B cell (primary cell): ENCODE data around the gene JAG1. TPM values are rescaled to one million over a fixed set of nuclear protein-coding genes. Genes with fewer than 3 reads are reported as not detected.

ENCODE experiments used
- ATAC-seq: fragments of 200-7000 bp; cut with Tn5 transposase; one replicate; pipeline ENCODE4 v1.10.0; 2021; ENCODE audit warnings: low read depth, mild to moderate bottlenecking, moderate number of reproducible peaks, moderate library complexity
- CTCF ChIA-PET: fragments of 350-600 bp; sonication (Branson Sonifier 250); formaldehyde crosslinking; loops from one replicate; lab custom pipeline; 2021; ENCODE audit warnings: antibody characterized with exemption, inconsistent platforms; lab: Charles Lee
- POLR2A ChIA-PET: fragments of 350-600 bp; sonication (Branson Sonifier 250); formaldehyde crosslinking; loops from one replicate; lab custom pipeline; 2021; ENCODE audit warnings: antibody characterized with exemption; lab: Charles Lee
- DNase-seq: peaks from one replicate; pipeline ENCODE4 v3.0.0; 2013
- H2AFZ ChIP-seq: 2 replicates; pipeline ENCODE4 v1.6.1; 2012; ENCODE audit warnings: mild to moderate bottlenecking, low read depth, low read length; ENCODE audit not compliant: insufficient read depth, poor library complexity, severe bottlenecking
- H3K27ac ChIP-seq, 2 donors: 1 replicate in 1 of 2; 2 replicates in 1 of 2; pipeline ENCODE4 v1.5.1; 2012 to 2013; ENCODE audit warnings: low read length in 2 of 2, mild to moderate bottlenecking in 2 of 2, moderate library complexity in 1 of 2
- H3K27me3 ChIP-seq, 4 experiments: fragments of 200-600 bp in 1 of 4; sonication (generic) in 1 of 4; replicated peaks in 1 of 4; 1 replicate in 2 of 4; 2 replicates in 2 of 4; pipeline versions ENCODE4 v1.6.1 to v1.7.0; 2013 to 2016; ENCODE audit warnings: low read length in 3 of 4, mild to moderate bottlenecking in 2 of 4, mixed read lengths in 1 of 4, moderate library complexity in 1 of 4; ENCODE audit not compliant: insufficient read depth in 4 of 4, control insufficient read depth in 3 of 4; ENCODE audit errors: control extremely low read depth in 1 of 4
- H3K36me3 ChIP-seq, 2 experiments: replicated peaks in 1 of 2; 1 replicate in 1 of 2; 2 replicates in 1 of 2; pipeline versions ENCODE4 v1.6.1 to v1.7.1; 2013; ENCODE audit warnings: low read length in 1 of 2; ENCODE audit not compliant: insufficient read depth in 2 of 2, control insufficient read depth in 1 of 2; ENCODE audit errors: control extremely low read depth in 1 of 2, extremely low read depth in 1 of 2
- H3K4me1 ChIP-seq, 2 donors: fragments of 200-600 bp in 1 of 2; sonication (generic) in 1 of 2; 1 replicate in 1 of 2; 2 replicates in 1 of 2; pipeline versions ENCODE4 v1.5.1 to v1.6.1; 2013 to 2017; ENCODE audit warnings: low read length in 2 of 2; ENCODE audit not compliant: control insufficient read depth in 2 of 2, insufficient read depth in 2 of 2
- H3K4me2 ChIP-seq: replicated peaks from 2 replicates; pipeline ENCODE3; 2012; ENCODE audit warnings: mild to moderate bottlenecking, low read depth, low read length; ENCODE audit not compliant: poor library complexity, severe bottlenecking
- H3K4me3 ChIP-seq, 5 experiments: fragments of 200-600 bp in 1 of 5; sonication (generic) in 1 of 5; 1 replicate in 3 of 5; 2 replicates in 2 of 5; pipeline versions ENCODE4 v1.5.1 to v1.7.0; 2011 to 2016; ENCODE audit warnings: low read length in 4 of 5, mild to moderate bottlenecking in 4 of 5, low read depth in 2 of 5, control low read depth in 1 of 5, moderate library complexity in 1 of 5; ENCODE audit not compliant: insufficient read depth in 1 of 5; ENCODE audit errors: control extremely low read depth in 1 of 5, extremely low read depth in 1 of 5
- H3K79me2 ChIP-seq: fragments of 200-600 bp; sonication (generic); one replicate; pipeline ENCODE4 v1.6.0; 2016; ENCODE audit warnings: low read length; ENCODE audit not compliant: control insufficient read depth, insufficient read depth
- H3K9ac ChIP-seq: fragments of 200-600 bp; sonication (generic); 2 replicates; pipeline ENCODE4 v1.6.1; 2017; ENCODE audit warnings: mild to moderate bottlenecking, low read length, moderate library complexity
- H3K9me3 ChIP-seq, 3 donors: one replicate each; pipeline versions ENCODE4 v1.6.1 to v1.7.1; 2013; ENCODE audit warnings: low read length in 2 of 3; ENCODE audit not compliant: control insufficient read depth in 2 of 3, insufficient read depth in 1 of 3; ENCODE audit errors: control extremely low read depth in 1 of 3
- H4K20me1 ChIP-seq: 2 replicates; pipeline ENCODE4 v1.6.0; 2012; ENCODE audit warnings: mild to moderate bottlenecking, low read length; ENCODE audit not compliant: insufficient read depth, control insufficient read depth, poor library complexity, severe bottlenecking
- H3K27ac Mint-ChIP-seq: one replicate; pipeline ENCODE4 v1.8.0; 2021; ENCODE audit warnings: mixed read lengths
- H3K27me3 Mint-ChIP-seq: one replicate; pipeline ENCODE4 v1.8.0; 2021; ENCODE audit warnings: mixed read lengths
- H3K4me1 Mint-ChIP-seq: one replicate; pipeline ENCODE4 v1.8.0; 2021; ENCODE audit warnings: mixed read lengths
- H3K4me3 Mint-ChIP-seq: one replicate; pipeline ENCODE4 v1.8.0; 2021; ENCODE audit warnings: mixed read lengths
- H3K9me3 Mint-ChIP-seq: one replicate; pipeline ENCODE4 v1.8.0; 2022; ENCODE audit warnings: mixed read lengths; ENCODE audit not compliant: insufficient read depth
- CTCF ChIP-seq: fragments of 200-600 bp; IDR thresholded peaks from one replicate; pipeline ENCODE4 v1.8.0; 2022; ENCODE audit warnings: antibody characterized with exemption, mild to moderate bottlenecking
- EZH2 ChIP-seq: IDR thresholded peaks from 2 replicates; pipeline ENCODE4 v1.6.1; 2012; ENCODE audit warnings: borderline replicate concordance, low read depth, mild to moderate bottlenecking, moderate library complexity, low read length; ENCODE audit not compliant: insufficient read depth, poor library complexity, severe bottlenecking
- WGBS: methylation state at CpG from one replicate; pipeline ENCODE4 v1.1.5; 2013; ENCODE audit warnings: missing lambda C conversion rate; ENCODE audit not compliant: insufficient coverage; 5-methylcytosine and 5-hydroxymethylcytosine counted together
- intact Hi-C: fragments of 100-400 bp; cut with micrococcal nuclease; formaldehyde crosslinking; loops from one replicate; pipeline ENCODE4 v1.10.0; 2022
- polyA plus RNA-seq: library from polyadenylated mRNA; depleted of rRNA; stranded (reverse); fragments of >200 nt; gene quantifications from 2 replicates; pipeline ENCODE4 v1.2.3, GENCODE V29; 2012
- total RNA-seq, 2 donors: library from RNA; stranded (reverse); fragments of 120-200 nt in 1 of 2; gene quantifications; 1 replicate in 1 of 2; 2 replicates in 1 of 2; pipeline versions ENCODE4 v1.2.3 to v1.2.4, GENCODE V29; 2013 to 2022

Gene JAG1
- total and polyA plus RNA-seq, 2 donors (not counting 1 experiment from before 2014, with no cell fraction given) = not detected

GRCh38 chr20:10686356-10687133 is 12.7 kb upstream of the JAG1 start:
- no peak for ATAC-seq
- Mint-ChIP-seq H3K4me1 (no peaks in the 10 kb centered on the region), H3K4me3 (no peak overlapping the region), H3K9me3 (no peaks in the 10 kb centered on the region), H3K27me3 (peaks cover 17% of the 10 kb centered on the region), H3K27ac (no peak overlapping the region)
- H3K36me3 ChIP-seq = no peaks in the 10 kb centered on the region
- TF ChIP-seq CTCF (no peak), EZH2 (no peak)
- H3K9ac ChIP-seq = no peak overlapping the region
- H3K4me1 ChIP-seq = no peaks in the 10 kb centered on the region
- H3K27me3 ChIP-seq = peaks cover 0 to 2% (median 1%) of the 10 kb centered on the region in 4 experiments
- H3K79me2 ChIP-seq = no peaks in the 10 kb centered on the region
- H3K9me3 ChIP-seq = no peaks in the 10 kb centered on the region
- WGBS = 91% methylated on average over 7 of the region's 14 CpGs
- DNase-seq = no peak
- no peak overlapping the region for H2AFZ ChIP-seq
- ChIA-PET CTCF (no interaction called here), POLR2A (no interaction called here)
- H3K4me3 ChIP-seq = no peak overlapping the region
- H3K4me2 ChIP-seq = no peak overlapping the region
- intact Hi-C loops = no loop called here
- no peaks in the 10 kb centered on the region for H4K20me1 ChIP-seq
- H3K27ac ChIP-seq = no peak overlapping the region

GRCh38 chr20:10683537-10683936 is 9.7 kb upstream of the JAG1 start:
- H3K9me3 ChIP-seq = no peaks in the 10 kb centered on the region
- H2AFZ ChIP-seq = no peak overlapping the region
- Mint-ChIP-seq H3K27ac (no peak overlapping the region), H3K27me3 (peaks cover 18% of the 10 kb centered on the region), H3K9me3 (no peaks in the 10 kb centered on the region), H3K4me1 (no peaks in the 10 kb centered on the region), H3K4me3 (no peak overlapping the region)
- intact Hi-C loops = no loop called here
- no peak overlapping the region for H3K9ac ChIP-seq
- ChIA-PET POLR2A (no interaction called here), CTCF (interaction anchor here (1.9 kb wide), 1 partner anchor 9 kb away, joined by 4 read pairs; no protein-coding TSS in a partner anchor)
- WGBS = no CpG with 5 or more reads among the region's 2 CpGs
- no peaks in the 10 kb centered on the region for H3K36me3 ChIP-seq
- H3K27me3 ChIP-seq = peaks cover 0 to 2% (median 1%) of the 10 kb centered on the region in 4 experiments
- H3K4me2 ChIP-seq = no peak overlapping the region
- no peaks in the 10 kb centered on the region for H3K79me2 ChIP-seq
- DNase-seq (no peak), ATAC-seq (no peak)
- no peak overlapping the region for H3K4me3 ChIP-seq
- H3K4me1 ChIP-seq = no peaks in the 10 kb centered on the region
- H4K20me1 ChIP-seq = no peaks in the 10 kb centered on the region
- TF ChIP-seq CTCF = no peak
- no peak for TF ChIP-seq EZH2
- H3K27ac ChIP-seq = no peak overlapping the region
